HG02610 (cell line): Measurements from ENCODE around the gene RGS4.
"Not testable (repeated sequence)": the region's sequence is repeated elsewhere in the genome, so short reads cannot be mapped to it uniquely, and the experiment has no call there.

Experiments
- ATAC-seq: cut with Tn5 transposase; IDR thresholded peaks from one replicate; pipeline ENCODE4 v1.9.1; 2021; ENCODE audit warnings: mild to moderate bottlenecking, moderate library complexity; ENCODE audit not compliant: unreplicated experiment

Gene RGS4

GRCh38 chr1:163066686-163067085 is 2.5 kb upstream of the RGS4 start:
- no peak for ATAC-seq

- ATAC-seq: no peak
These were observed 445 bp upstream of the RGS4 start for GRCh38 chr1:163068716-163069115.

DNA sequence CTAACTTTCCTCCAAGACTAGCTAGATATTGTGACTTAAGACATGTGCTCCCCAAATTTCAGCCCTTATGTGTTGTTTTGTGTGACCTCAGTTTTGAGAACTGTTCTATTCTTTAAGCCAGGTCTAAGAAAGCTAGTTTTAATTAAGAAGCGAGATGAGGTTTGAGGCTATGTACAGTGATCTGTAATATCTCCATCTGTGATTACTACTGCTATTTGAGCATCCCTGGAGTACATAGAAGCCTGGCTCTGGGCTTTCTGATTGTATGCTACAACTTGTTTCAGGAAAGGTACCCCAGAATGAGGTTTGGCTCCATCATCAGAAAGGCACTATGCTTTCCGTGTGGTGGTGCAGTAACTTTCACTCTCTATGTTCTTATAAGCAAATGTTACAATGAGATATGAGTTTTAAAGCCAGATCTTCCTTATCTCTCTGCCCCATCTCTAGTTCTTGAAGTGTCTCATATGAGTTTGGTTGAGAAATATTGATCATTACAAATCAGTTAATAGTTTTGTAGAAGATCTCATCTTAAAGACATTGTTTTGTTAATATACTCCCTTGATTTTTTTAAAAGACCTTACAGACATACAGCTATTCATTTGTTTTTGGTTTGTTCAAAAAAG is 605 bp downstream of the RGS4 start:
- ATAC-seq: no peak

GRCh38 chr1:163071405-163072255 is 2.5 kb downstream of the RGS4 start:
- ATAC-seq: peak; percentile 68

DNA sequence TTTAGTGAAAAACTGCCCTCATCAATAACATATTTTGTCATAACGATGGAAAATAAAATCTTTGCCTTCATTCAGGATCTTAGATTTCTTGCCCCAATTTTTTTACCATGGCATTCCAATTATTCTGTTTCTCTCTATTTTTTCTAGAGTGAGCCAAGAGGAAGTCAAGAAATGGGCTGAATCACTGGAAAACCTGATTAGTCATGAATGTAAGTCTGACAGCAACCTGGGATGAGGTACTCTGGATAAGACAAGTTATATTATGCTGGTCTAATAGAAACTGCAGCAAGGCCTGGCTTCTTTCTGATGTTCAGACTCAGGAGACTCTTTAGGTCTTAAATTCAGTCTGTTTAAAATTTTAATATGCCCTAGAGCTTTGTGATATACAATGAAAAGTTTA is 3.5 kb downstream of the RGS4 start:
- ATAC-seq: no peak

- ATAC-seq: no peak
These were observed 4.8 kb downstream of the RGS4 start for GRCh38 chr1:163074004-163074403.

DNA sequence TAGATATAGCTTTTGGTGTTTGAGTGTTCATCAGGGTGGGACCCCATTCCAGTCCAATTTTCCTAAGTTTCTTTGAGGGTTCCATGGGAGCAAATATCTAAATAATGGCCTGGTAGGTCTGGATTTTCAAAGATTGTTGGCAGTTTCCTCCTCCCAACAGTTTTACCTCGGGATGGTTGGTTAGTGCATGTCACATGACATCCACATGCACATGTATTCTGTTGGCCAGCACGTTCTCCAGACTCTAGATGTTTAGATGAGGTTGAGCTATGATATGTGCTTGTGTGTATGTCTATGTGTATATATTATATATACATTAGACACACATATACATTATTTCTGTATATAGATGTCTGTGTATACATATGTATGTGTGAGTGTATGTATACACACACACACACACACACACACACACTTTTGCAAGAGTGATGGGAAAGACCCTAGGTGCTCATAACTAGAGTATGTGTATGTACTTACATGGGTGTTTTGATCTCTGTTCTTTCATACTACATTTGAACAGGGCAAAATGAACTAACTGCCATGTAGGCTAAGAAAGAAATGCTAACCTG is 5.6 kb downstream of the RGS4 start:
- ATAC-seq: no peak

GRCh38 chr1:163076044-163076443 is 6.9 kb downstream of the RGS4 start:
- ATAC-seq: no peak

DNA sequence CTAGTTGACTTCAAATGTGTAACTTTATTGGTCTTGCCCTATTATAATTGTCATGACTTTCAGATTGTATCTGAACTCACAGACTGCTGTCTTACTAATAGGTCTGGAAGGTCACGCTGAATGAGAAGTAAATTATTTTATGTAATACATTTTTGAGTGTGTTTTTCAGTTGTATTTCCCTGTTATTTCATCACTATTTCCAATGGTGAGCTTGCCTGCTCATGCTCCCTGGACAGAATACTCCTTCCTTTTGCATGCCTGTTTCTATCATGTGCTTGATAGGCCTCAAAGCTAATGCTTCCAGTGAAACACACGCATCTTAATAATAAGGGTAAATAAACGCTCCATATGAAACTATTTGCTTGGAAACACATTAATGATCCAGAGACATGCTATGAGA is 7.3 kb downstream of the RGS4 start:
- no peak for ATAC-seq

DNA sequence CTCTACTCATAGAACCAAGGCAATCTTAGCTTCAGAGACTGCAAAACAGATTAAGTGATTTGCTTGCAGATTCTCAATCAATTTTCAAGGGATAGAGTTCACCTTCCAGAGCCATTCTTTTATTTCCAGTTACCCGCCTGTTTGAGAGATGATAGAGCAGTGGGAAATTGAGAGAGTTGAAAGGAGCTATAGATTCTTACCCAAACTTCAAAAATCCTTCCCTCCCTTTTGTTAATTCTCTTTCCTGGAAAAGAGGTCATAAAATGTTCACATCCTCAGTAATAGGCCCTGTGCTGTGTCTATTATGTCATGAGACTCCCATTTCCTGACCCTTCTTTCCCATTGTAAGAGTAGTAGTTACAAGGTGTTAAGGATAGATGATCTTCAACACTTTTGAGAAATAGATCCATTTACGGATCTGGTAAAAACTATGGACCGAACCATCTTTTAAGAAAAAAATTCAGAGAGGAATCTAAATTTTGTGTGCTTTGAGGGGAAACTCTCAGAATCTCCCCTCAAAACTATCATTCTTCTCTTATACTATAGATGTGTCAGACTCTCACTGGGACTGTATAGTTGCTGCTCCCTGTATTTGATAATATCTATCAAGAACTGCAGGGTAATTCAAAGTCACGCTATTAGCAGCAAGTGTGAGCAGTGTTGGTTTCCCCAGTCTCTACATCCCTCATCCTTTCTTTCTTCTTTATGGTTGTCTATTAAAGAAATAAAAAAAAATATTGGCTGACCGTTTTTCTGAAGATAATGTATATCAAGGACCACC is 8.0 kb downstream of the RGS4 start:
- ATAC-seq: no peak

DNA sequence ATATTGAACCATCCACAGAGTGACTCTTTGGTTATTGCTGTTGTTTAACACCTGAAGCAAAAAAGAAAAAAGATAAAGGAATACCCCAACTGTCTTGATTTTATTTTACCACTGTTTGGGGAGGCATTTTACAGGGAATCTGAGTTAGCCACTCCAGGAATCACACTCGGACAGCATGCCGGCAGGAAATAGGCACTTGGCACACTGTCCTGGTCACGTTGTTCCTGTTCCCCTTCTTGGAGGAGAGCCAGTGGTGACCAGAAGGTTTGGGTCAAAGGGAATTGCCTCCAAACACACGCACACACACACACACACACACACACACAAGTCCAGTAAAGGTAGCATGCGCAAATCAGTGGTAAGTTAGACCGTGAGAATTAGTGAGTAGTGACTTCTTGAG is 13.8 kb downstream of the RGS4 start:
- ATAC-seq: no peak

DNA sequence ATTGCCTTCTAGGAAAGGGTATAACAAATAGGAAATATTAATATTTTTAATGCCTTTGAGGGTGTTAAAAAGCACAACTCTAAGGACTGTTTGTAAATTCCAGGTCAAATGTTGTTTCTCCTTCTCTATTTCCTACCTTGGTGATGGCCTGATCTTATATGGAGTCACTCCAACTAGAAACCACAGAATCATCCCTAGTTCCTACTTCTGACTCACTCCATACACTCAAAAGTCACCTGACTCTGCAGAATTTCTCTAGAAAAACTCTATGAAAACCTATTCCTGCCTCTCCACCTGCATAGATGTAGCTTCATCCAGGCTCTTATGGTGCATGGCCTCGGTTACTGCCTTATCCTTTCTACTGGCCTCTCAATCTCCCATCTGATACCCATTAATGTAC is 14.5 kb downstream of the RGS4 start:
- ATAC-seq: no peak

- no peak for ATAC-seq
These were observed 15.2 kb downstream of the RGS4 start for GRCh38 chr1:163084330-163084729.

DNA sequence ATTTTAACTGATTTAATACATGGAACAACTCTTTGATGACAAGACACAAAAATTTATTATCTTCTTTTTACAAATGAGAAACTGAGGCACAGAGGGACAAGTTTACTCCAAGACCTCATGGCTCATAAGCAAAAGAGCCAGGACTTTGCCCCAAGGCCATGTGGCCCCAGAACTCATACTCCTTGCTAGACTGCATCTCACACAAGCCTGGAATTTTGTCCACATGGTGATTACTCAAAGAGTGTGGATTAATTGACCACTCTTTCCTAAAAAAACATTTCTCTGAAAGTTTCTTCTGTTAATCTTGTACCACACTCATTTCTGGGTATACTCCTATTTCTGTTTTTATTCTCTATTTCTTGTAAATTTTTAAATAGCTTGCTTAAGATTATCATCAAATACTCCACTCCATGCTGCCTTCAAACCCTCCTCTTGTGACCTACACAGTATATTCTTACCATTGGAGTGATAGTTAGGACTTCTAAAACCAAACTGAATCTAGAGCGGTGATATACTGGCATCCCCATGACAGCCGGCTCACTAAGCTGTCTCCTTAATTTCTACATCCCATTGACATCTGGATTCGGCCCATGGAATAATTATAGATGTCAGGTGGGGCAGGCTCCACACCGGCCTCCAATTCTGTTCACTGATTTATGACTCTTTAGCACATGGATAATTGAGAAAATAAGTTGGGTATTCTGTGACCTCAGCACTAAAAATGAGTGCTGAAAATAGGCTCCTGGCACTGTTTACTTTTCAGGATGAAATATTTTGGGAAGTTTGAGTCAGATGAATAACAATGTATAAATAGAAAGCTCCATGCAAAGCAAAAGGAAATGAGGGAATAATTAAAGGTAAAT is 16.1 kb downstream of the RGS4 start:
- ATAC-seq: no peak

DNA sequence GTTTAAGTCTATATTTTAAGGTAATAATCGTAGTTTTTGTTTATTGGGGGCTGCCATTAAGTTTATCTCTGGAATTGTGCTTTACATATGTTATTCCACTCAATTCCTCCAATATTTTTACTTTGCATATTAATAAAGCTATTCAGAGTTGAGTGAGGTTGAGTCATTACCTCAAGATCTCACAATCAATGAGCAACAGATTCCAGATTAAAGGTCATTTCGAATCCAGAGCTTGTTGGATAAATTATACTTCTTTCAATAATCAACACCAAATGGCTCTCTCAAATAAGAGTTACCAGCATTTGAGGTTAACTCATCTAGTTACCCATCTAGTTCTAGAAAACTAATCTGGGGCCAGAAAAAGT is 16.7 kb downstream of the RGS4 start:
- no peak for ATAC-seq

DNA sequence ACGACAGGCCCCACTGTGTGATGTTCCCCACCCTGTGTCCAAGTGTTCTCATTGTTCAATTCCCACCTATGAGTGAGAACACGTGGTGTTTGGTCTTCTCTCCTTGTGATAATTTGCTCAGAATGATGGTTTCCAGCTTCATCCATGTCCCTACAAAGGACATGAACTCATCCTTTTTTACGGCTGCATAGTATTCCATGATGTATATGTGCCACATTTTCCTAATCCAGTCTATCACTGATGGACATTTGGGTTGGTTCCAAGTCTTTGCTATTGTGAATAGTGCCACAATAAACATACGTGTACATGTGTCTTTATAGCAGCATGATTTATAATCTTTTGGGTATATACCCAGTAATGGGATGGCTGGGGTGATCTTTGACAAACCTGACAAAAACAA is 20.0 kb downstream of the RGS4 start:
- not testable (repeated sequence) for ATAC-seq

GRCh38 chr1:163090321-163090945 is 21.3 kb downstream of the RGS4 start:
- no peak for ATAC-seq

DNA sequence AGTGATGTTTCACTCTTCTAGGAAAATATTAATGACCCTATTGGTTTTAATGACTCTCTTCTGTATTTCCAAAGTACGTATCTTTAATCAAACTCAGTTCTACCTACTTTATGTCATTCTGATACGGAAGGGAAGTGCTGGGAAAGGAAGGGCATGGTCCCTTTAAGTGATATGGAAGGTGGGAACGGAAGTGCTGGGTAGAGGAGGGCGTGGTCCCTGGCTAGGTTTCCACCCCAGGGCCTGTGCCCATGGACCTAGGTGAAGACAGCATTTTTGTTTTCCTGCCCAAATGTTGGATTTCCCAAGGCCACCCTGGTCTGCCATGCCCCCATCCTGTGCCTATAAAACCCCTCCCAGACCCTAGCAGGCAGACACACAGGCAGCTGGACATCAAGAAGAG is 24.0 kb downstream of the RGS4 start:
- no peak for ATAC-seq

GRCh38 chr1:163093579-163093978 is 24.4 kb downstream of the RGS4 start:
- no peak for ATAC-seq

DNA sequence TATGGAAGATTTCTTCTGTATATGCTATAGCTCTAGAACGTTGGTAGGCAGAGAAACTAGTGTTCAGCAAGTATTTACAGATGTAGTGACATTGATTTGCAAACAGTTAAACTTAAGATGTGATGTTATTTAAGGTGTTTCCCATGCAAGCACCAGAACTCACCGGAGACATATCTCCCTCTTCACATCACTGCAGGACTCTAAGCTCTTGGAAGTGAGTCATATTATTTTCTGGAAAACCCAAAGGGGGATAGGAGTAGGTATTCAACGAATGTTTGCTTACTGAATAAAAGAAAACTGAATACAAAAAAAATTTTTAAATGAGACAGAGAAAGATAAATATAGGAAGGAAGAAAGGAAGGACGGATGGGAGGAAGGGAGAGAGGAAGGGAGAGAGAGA is 25.0 kb downstream of the RGS4 start:
- ATAC-seq: no peak
